GM12878 (cell line): Measurements from ENCODE around the gene TRPT1. TPM values are rescaled to one million over a fixed set of nuclear protein-coding genes. Genes with fewer than 3 reads are reported as not detected.

ENCODE experiments used
- ATAC-seq: fragments of 200-7000 bp; cut with Tn5 transposase; 3 replicates; pipeline ENCODE4 v1.9.1; 2020; ENCODE audit warnings: mild to moderate bottlenecking, moderate library complexity
- BruUV-seq: library from RNA; stranded (reverse); fragments of 400-500 nt; replicated peaks from 2 replicates; lab custom pipeline; 2021; lab: Mats Ljungman, UMichigan
- CTCF ChIA-PET: fragments of 300-600 bp; sonication (Branson Sonifier 250); formaldehyde crosslinking; extraction: SDS; loops from one replicate; lab custom pipeline; 2021; ENCODE audit warnings: inconsistent platforms; lab: Yijun Ruan, JAX
- POLR2A ChIA-PET: fragments of 350-600 bp; formaldehyde crosslinking; extraction: SDS; loops from one replicate; lab custom pipeline; 2021; ENCODE audit warnings: inconsistent platforms; lab: Charles Lee
- RAD21 ChIA-PET: fragments of 300-600 bp; sonication (Branson Sonifier 250); formaldehyde crosslinking; loops from one replicate; lab custom pipeline; 2023; ENCODE audit warnings: antibody characterized with exemption; ENCODE audit not compliant: unreplicated experiment; lab: Charles Lee
- SMC1A ChIA-PET: fragments of 300-600 bp; sonication (Branson Sonifier 250); formaldehyde crosslinking; loops from one replicate; lab custom pipeline; 2023; ENCODE audit not compliant: unreplicated experiment, uncharacterized antibody; lab: Charles Lee
- DNase-seq: peaks from one replicate; pipeline ENCODE4 v3.0.0-alpha.2; 2011; ENCODE audit warnings: low read depth, low spot score
- FAIRE-seq: peaks from 3 replicates; lab custom pipeline; 2011; peaks lifted over from hg19 to GRCh38; lab: Jason Lieb, UNC
- H2AFZ ChIP-seq: 2 replicates; pipeline ENCODE4 v1.6.0; 2011; ENCODE audit warnings: low read depth, low read length, control low read depth; ENCODE audit not compliant: control insufficient read depth
- H3K27ac ChIP-seq: 2 replicates; pipeline ENCODE4 v1.5.1; 2011; ENCODE audit warnings: control low read depth; ENCODE audit not compliant: control insufficient read depth, insufficient read depth
- H3K27me3 ChIP-seq, 2 experiments: replicated peaks in 1 of 2; 2 replicates each; pipeline versions ENCODE4 v1.6.0 to v1.6.1; 2011; ENCODE audit warnings: low read length in 1 of 2; ENCODE audit not compliant: control insufficient read depth in 2 of 2, insufficient read depth in 2 of 2
- H3K36me3 ChIP-seq, 2 experiments: 2 replicates each; pipeline ENCODE4 v1.5.1; 2011; ENCODE audit warnings: low read length in 1 of 2; ENCODE audit not compliant: control insufficient read depth in 2 of 2, insufficient read depth in 2 of 2
- H3K4me1 ChIP-seq: 2 replicates; pipeline ENCODE4 v1.6.1; 2011; ENCODE audit warnings: mild to moderate bottlenecking, low read length, moderate library complexity, mixed read lengths; ENCODE audit not compliant: control insufficient read depth, insufficient read depth
- H3K4me2 ChIP-seq: 2 replicates; pipeline ENCODE4 v1.6.0; 2011; ENCODE audit warnings: control low read depth; ENCODE audit not compliant: control insufficient read depth, insufficient read depth
- H3K4me3 ChIP-seq: fragments of 200-600 bp; sonication (generic); 2 replicates; pipeline ENCODE4 v1.5.1; 2016
- H3K79me2 ChIP-seq: 2 replicates; pipeline ENCODE4 v1.6.0; 2011; ENCODE audit warnings: low read length; ENCODE audit not compliant: control insufficient read depth, insufficient read depth
- H3K9ac ChIP-seq: 2 replicates; pipeline ENCODE4 v1.8.0; 2011; ENCODE audit warnings: low read length, control low read depth, mixed read lengths; ENCODE audit not compliant: control insufficient read depth, insufficient read depth
- H3K9me3 ChIP-seq: replicated peaks from 3 replicates; pipeline ENCODE4 v1.5.1; 2011; ENCODE audit warnings: mild to moderate bottlenecking, low read length; ENCODE audit not compliant: control insufficient read depth, insufficient read depth
- H4K20me1 ChIP-seq: 2 replicates; pipeline ENCODE4 v1.6.0; 2011; ENCODE audit not compliant: control insufficient read depth, insufficient read depth
- CTCF ChIP-seq, 3 experiments: IDR thresholded peaks in 2 of 3; conservative IDR thresholded peaks in 1 of 3; 2 replicates each; pipeline ENCODE4 v1.5.1; 2011; ENCODE audit warnings: low read depth in 3 of 3, low read length in 3 of 3, mild to moderate bottlenecking in 3 of 3, control low read depth in 2 of 3, moderate library complexity in 2 of 3, inconsistent platforms in 1 of 3, mixed read lengths in 1 of 3; ENCODE audit not compliant: control insufficient read depth in 2 of 3, insufficient read depth in 1 of 3; ENCODE audit errors: extremely low read depth in 1 of 3
- MAX ChIP-seq: IDR thresholded peaks from 2 replicates; pipeline ENCODE4 v1.6.1; 2012; ENCODE audit warnings: low read depth, low read length, improper control_type of control experiment
- NKRF ChIP-seq: fragments of 450-650 bp; conservative IDR thresholded peaks from 2 replicates; pipeline ENCODE4 v1.6.1; 2017; ENCODE audit warnings: mild to moderate bottlenecking, moderate library complexity
- PBX3 ChIP-seq: IDR thresholded peaks from 2 replicates; pipeline ENCODE4 v1.6.1; 2011; ENCODE audit warnings: mild to moderate bottlenecking, low read depth, low read length, moderate library complexity; ENCODE audit not compliant: insufficient replicate concordance
- RELA ChIP-seq: fragments of 450-650 bp; IDR thresholded peaks from 2 replicates; pipeline ENCODE4 v1.8.0; 2014; ENCODE audit warnings: borderline replicate concordance; ENCODE audit not compliant: partially characterized antibody
- SUPT20H ChIP-seq: IDR thresholded peaks from 2 replicates; pipeline ENCODE4 v1.6.1; 2011; ENCODE audit warnings: low read depth, mild to moderate bottlenecking, low read length, moderate library complexity, borderline replicate concordance; ENCODE audit not compliant: control insufficient read depth
- TAF1 ChIP-seq: IDR thresholded peaks from 2 replicates; pipeline ENCODE4 v1.6.1; 2011; ENCODE audit warnings: mild to moderate bottlenecking, low read depth, low read length, borderline replicate concordance
- ZBTB40 ChIP-seq: fragments of 450-650 bp; IDR thresholded peaks from 2 replicates; pipeline ENCODE4 v1.6.1; 2016; ENCODE audit warnings: mild to moderate bottlenecking, moderate library complexity, borderline replicate concordance
- ZNF274 ChIP-seq: IDR thresholded peaks from one replicate; pipeline ENCODE4 v1.8.0; 2011; ENCODE audit not compliant: insufficient read length, insufficient read depth
- WGBS: methylation state at CpG from one replicate; pipeline ENCODE4 v1.1.6; 2016; ENCODE audit warnings: low lambda C conversion rate; ENCODE audit not compliant: insufficient replicate concordance, insufficient coverage; ENCODE audit errors: missing lambda C conversion rate; 5-methylcytosine and 5-hydroxymethylcytosine counted together
- in situ Hi-C: fragments of 300-500 bp; cut with MboI; formaldehyde crosslinking; loops from 9 replicates; pipeline ENCODE4 v1.14.3; 2018; ENCODE audit warnings: mixed read lengths
- intact Hi-C: fragments of 100-400 bp; cut with micrococcal nuclease; formaldehyde crosslinking; loops from one replicate; pipeline ENCODE4 v1.14.2; 2022; ENCODE audit not compliant: unreplicated experiment
- polyA plus RNA-seq, 11 experiments: library from polyadenylated mRNA; depleted of rRNA in 4 of 11; unstranded in 6 of 11; stranded (reverse) in 5 of 11; fragments of >200 nt; fragmentation: Nextera tagmentation in 4 of 11; fragmentation: Illumina TruSeq in 1 of 11; extraction: Ambion mirVana in 4 of 11; extraction: Trizol in 1 of 11; gene quantifications; 1 replicate in 1 of 11; 2 replicates in 10 of 11; pipeline versions ENCODE4 v1.2.1 to v1.2.3, GENCODE V29; 2011 to 2016; ENCODE audit warnings: inconsistent platforms in 2 of 11, missing spikeins in 2 of 11, low read depth in 1 of 11
- total RNA-seq, 4 experiments: library from RNA; depleted of rRNA in 3 of 4; stranded (reverse); fragments of >200 nt in 3 of 4; fragmentation: Illumina TruSeq in 1 of 4; extraction: Trizol in 1 of 4; gene quantifications; 2 replicates each; pipeline versions ENCODE4 v1.2.1 to v1.2.3, GENCODE V29; 2013 to 2021

Gene TRPT1
- total and polyA plus RNA-seq, 10 of the 15 experiments (the other 5 are each of a cell fraction or from before 2014, with no cell fraction given), result 7.1 to 63.0 (median 31.4) TPM

- Histone ChIP-seq H4K20me1 (peaks cover 3% of the 10 kb centered on the region; the same call in 1 of the 2 replicates), H3K4me1 (peaks cover 20% of the 10 kb centered on the region), H3K9me3 (no peaks in the 10 kb centered on the region), H3K4me3 (peak within 1 kb of the TSS; percentile 80), H3K36me3 (peaks cover 0 to 3% of the 10 kb centered on the region in 2 experiments; a peak in 1 of 4 replicates), H3K79me2 (peaks cover 37% of the 10 kb centered on the region), H2AFZ (peak within 1 kb of the TSS; percentile 53), H3K27me3 (no peaks in the 10 kb centered on the region), H3K4me2 (peak within 1 kb of the TSS; percentile 98), H3K27ac (peak within 1 kb of the TSS; percentile 68), H3K9ac (peak within 1 kb of the TSS; percentile 80)
- ChIA-PET SMC1A (interaction anchor here (1.0 to 2.3 kb wide), 2 partner anchors 10 to 20 kb away, joined by 3 to 15 read pairs; partner anchors contain the start of gene FERMT3), POLR2A (interaction anchor here (0.6 to 6.4 kb wide), 12 partner anchors 10 to 530 kb away, joined by 3 to 68 read pairs (median 4); partner anchors contain the start of genes ESRRA, FERMT3, FKBP2 and NUDT22), RAD21 (interaction anchor here (1.0 to 2.5 kb wide), 4 partner anchors 20 to 169 kb away, joined by 3 to 32 read pairs (median 4); partner anchors contain the start of genes FERMT3, MACROD1 and TRMT112), CTCF (interaction anchor here (0.6 to 5.6 kb wide), 12 partner anchors 11 to 155 kb away, joined by 3 to 52 read pairs (median 5); partner anchors contain the start of genes CATSPERZ, FERMT3, PLCB3 and PRDX5)
- ATAC-seq, result peak; percentile 93
- under 1% methylated on average over 44 of the region's 74 CpGs for WGBS
- no TSS peak for BruUV-seq
- intact Hi-C loops (loop anchor here (2.0 kb wide), 1 partner anchor 19 kb away; no protein-coding TSS in a partner anchor), in situ Hi-C loops (no loop called here)
- FAIRE-seq, result peak; percentile 100
- DNase-seq, result peak; percentile 100
- TF ChIP-seq SUPT20H, result no peak
- TF ChIP-seq TAF1, result peak; percentile 94
- TF ChIP-seq NKRF, result 0 out of 2 replicates have a peak, but pooled peaks have one; percentile 36
- TF ChIP-seq PBX3, result peak; percentile 97
- peak; percentile 68; the same call in 1 of the 2 replicates for TF ChIP-seq MAX
- no peak for TF ChIP-seq ZNF274
- peak; percentile 37 to 46 (median 40) for TF ChIP-seq CTCF (IDR thresholded peaks at IDR 0.05 in 2 of 3, conservative IDR thresholded peaks at IDR 0.05 in 1 of 3; ENCODE audit: control insufficient read depth in 2 of 3, extremely low read depth in 1 of 3, insufficient read depth in 1 of 3, low read depth in 3 of 3, low read length in 3 of 3)
- no peak for TF ChIP-seq RELA
- TF ChIP-seq ZBTB40, result peak; percentile 84; the same call in 1 of the 2 replicates
Observed at GRCh38 chr11:64185693-64186491, 40.1 kb downstream of the TRPT1 start, which contains the start of gene STIP1. Gene STIP1 (plus strand): TSS chr11:64186171. CDS start chr11:64186262, 91 bp downstream.
